SIG-M5 (cell line): ENCODE data around the gene TOM1L2.
"Not testable (repeated sequence)": the region's sequence is repeated elsewhere in the genome, so short reads cannot be mapped to it uniquely, and the experiment has no call there.

ENCODE experiments used
- DNase-seq: peaks from one replicate; lab custom pipeline; 2025; lab: John Stamatoyannopoulos, UW

TOM1L2 gene

DNA sequence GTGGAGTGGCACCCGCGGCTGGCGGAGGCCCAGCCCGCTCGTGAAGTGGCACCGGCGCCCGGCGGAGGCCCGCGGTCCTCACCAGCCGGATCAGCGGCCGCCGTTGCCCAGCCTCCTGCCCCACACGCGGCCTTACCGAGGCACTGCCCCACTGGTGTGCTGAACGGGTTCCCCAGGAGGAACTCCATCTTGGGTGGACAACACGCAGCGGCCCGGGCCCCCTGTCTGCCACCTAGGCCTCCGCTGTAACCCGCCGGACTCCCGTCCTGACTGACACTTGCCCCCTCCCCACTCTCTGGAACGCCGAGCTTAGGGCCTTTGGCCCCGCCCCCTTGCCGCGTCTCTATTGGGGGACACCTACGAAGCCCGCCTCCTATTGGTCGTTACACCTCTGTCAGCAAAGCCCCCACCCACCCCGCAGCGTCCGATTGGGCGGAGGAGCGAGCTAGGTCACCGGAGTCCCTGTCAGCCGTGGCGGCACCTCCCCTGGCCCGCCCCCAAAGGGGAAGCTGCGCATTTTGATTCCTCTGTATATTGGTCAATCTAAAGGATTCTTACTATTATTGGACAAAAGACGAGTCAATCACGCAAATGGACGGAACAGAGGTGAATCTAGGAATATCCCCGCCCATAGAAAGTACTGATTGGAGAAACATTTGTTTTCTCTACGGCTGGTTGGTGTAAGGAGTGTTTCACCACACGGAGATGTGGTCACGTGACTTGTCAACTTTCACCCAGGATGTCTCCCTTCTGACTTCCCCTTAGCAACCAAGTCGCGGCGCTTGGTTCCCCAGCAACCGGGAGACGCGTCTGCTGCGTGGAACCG is at the start of gene TOM1L2, which contains the start of gene DRC3:
TSS of gene TOM1L2 (minus strand) at position 275 of the 826 bp plus-strand sequence. CDS start at position 188, 87 bp downstream.
TSS of gene DRC3 (plus strand) at position 737 of the 826 bp plus-strand sequence. CDS start 4,737 bp downstream, outside the sequence.
- peak; percentile 99 for DNase-seq

GRCh38 chr17:18021372-18021771 is 49.2 kb upstream of the TOM1L2 start:
- no peak for DNase-seq

DNA sequence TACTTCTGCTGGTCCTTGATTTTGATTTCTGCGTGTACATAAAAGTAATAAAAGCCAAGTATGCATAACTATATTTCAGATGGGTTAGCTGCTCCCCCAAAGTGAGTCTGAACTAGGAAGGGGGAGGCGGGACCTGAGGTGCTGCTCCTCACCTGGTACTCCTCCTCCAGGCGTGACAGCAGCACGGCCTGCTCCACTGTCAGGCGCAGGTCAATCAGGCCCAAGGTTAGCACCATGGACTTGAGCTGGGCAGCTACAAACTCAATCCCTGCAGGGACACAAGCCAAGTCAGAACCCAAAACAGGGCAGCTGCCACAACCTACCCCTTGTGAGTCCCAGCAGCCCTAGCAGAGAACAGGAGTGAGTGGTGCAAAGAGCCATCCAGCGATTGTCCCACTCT is 48.8 kb upstream of the TOM1L2 start:
- no peak for DNase-seq

DNA sequence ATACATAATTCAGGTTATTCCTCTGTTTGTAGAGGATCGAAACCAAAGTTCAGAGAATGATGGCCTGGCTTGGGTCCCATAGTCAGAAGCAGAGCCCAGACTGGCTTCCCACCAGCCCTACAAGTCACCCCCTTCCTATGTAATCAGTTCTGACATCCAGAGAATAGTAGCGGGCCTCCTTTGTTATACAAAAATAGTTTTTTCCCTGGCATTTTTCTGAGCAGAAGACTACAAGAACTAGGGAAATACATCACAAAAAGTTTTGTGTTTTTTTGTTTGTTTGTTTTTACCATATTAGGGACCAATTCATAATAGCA is 47.6 kb upstream of the TOM1L2 start:
- DNase-seq = no peak

- no peak for DNase-seq
Observed at GRCh38 chr17:18018411-18018921, 46.3 kb upstream of the TOM1L2 start.

GRCh38 chr17:18017958-18018357 is 45.8 kb upstream of the TOM1L2 start:
- no peak for DNase-seq

GRCh38 chr17:18016426-18016825 is 44.2 kb upstream of the TOM1L2 start:
- no peak for DNase-seq

DNA sequence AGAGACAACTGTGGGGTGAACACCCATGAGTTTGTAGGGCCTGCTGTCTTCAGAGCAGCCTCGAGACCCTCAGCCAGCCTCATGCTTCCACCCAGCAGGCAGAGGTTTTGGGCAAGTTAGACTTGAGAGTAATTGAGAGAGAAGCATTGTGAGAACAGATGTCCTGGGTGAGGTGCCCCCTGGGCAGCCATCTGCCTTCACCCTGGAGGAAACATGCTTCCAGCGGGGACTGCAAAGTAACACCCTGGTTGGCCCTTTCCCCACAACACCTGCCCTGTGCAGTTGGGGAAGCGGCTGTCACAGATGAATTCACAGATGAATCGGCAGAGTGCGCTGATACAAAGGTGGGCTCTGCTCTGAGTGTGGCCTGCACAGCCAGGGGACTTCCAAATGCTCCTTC is 43.4 kb upstream of the TOM1L2 start:
- DNase-seq = no peak

DNA sequence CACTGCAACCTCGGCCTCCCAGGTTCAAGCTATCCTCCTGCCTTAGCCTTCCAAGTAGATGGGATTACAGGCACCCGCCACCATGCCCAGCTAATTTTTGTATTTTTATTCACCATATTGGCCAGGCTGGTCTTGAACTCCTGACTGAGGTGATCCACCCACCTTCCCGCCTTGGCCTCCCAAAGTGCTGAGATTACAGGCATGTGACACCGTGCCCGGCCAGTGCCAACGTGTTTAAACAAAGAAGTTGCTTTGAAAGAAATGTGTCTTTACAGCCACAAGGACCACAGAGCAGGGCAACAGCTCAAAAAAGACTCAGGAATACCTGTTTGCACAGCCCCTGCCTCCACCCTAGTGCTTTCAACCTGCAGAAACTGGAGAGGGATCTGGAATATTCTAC is 41.8 kb upstream of the TOM1L2 start:
- DNase-seq = no peak

- no peak for DNase-seq
Observed at GRCh38 chr17:18011286-18011685, 39.1 kb upstream of the TOM1L2 start.

DNA sequence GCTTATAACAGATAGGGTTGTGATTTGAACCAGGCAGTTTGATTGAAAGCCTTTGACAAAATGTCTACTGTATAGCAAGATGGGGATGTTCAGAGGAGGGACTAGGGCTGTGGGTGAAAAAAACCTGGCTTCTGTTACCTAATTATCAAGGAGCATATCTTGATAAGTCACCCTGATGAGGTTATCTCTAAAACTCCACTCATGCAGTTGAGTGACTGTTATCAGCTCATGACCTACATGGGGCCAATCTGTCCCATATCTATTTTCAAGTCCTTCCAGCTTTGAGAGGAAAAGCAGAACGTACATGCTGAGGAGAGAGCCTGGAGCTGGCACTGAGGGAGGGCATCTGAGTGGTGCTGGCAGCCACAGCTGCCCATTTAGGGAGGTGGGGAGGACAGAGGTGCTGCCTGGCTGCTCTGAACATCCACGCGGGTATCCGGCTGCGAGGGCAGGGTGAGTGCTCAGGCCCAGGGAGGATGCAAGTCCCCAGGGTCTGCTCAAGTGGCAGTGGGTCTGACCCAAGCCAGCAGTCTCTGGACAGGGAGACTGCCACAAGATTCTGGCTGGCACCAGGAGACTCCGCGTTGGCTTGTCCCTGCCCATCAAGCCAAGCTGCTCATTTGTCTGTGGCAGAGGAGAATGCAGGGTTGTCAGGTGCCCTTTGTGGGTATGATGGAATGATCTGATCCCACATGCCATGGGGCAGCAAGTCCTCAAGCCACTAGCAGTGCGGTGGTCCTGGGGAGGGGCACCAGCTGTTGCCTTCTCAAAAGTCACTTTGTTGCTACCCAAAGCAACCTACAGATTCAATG is 37.6 kb upstream of the TOM1L2 start:
- no peak for DNase-seq

GRCh38 chr17:18008496-18009268 is 36.5 kb upstream of the TOM1L2 start:
- DNase-seq = no peak

DNA sequence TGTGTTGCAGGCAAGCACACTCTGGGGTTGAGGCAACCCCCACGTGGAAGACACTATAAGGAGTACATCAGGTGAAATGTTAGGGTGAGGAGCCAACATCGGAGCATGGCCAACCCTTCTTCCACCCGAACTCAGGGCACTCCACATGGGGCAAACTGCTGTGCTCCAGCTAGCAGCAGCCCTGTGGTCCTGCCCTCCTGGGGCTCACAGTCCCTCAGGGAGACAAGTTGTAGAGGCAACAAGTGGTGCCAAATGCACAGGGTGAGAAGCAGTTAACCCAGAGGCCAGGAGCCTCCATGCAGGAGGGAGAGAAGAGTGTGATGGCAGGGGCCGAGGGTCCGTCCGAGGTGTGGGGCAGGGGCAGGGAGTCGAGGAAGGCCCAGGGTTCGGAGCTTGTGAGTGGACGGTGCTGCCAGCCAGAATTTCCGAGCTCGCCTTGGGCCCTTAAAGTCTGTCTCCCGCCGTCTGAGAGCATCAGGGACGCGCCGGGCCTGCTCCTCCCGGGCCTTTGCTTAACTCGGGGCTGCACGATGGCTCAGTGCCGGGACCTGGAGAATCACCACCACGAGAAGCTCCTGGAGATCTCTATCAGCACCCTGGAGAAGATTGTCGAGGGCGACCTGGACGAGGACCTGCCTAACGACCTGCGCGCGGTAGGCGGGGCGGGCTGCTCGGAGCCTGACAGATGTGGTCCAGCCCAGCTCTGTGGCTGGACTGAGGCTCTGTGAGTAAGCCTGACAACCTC is 34.5 kb upstream of the TOM1L2 start:
- no peak for DNase-seq

GRCh38 chr17:18005496-18005895 is 33.3 kb upstream of the TOM1L2 start:
- DNase-seq = no peak

GRCh38 chr17:18004884-18005305 is 32.7 kb upstream of the TOM1L2 start:
- no peak for DNase-seq

GRCh38 chr17:18004345-18004744 is 32.1 kb upstream of the TOM1L2 start:
- no peak for DNase-seq

GRCh38 chr17:18002171-18002570 is 30.0 kb upstream of the TOM1L2 start:
- DNase-seq = no peak

GRCh38 chr17:18000030-18000408 is 27.8 kb upstream of the TOM1L2 start:
- DNase-seq = no peak

GRCh38 chr17:17999364-18000029 is 27.3 kb upstream of the TOM1L2 start:
- no peak for DNase-seq

- no peak for DNase-seq
Observed at GRCh38 chr17:17998934-17999333, 26.7 kb upstream of the TOM1L2 start.

DNA sequence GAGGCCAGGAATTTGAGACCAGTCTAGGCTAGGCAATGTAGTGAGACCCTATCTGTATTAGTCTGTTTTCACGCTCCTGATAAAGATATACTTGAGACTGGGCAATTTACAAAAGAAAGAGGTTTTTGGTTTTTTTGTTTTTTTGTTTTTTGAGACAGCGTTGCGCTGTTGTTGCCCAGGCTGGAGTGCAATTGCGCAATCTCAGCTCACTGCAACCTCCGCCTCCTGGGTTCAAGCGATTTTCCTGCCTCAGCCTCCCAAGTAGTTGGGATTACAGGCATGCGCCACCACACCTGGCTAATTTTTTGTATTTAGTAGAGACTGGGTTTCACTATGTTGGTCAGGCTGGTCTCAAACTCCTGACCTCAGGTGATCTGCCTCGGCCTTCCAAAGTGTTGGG is 23.7 kb upstream of the TOM1L2 start:
- DNase-seq = not testable (repeated sequence)
